GM18505 (cell line): ENCODE results near the gene CDYL.
"Not testable (repeated sequence)": the region's sequence is repeated elsewhere in the genome, so short reads cannot be mapped to it uniquely, and the experiment has no call there.

Experiments used
- ATAC-seq: cut with Tn5 transposase; IDR thresholded peaks from one replicate; pipeline ENCODE4 v1.9.1; 2021; ENCODE audit not compliant: unreplicated experiment
- POLR2A ChIP-seq: IDR thresholded peaks from 4 replicates; pipeline ENCODE4 v1.6.1; 2011; ENCODE audit warnings: borderline replicate concordance; ENCODE audit not compliant: insufficient read depth, insufficient read length; ENCODE audit errors: extremely low read depth

Gene CDYL

GRCh38 chr6:4816904-4817303, 40.7 kb downstream of the CDYL start:
- ATAC-seq, result no peak
- TF ChIP-seq POLR2A, result no peak

- ATAC-seq, result no peak
Observed at GRCh38 chr6:4817551-4817950, 41.3 kb downstream of the CDYL start.

GRCh38 chr6:4818272-4818938, 42.2 kb downstream of the CDYL start:
- TF ChIP-seq POLR2A, result no peak
- no peak for ATAC-seq

More at GRCh38 chr6:4817551-4817950, 41.3 kb downstream of the CDYL start:
- TF ChIP-seq POLR2A, result no peak

GRCh38 chr6:4819706-4820283, 43.6 kb downstream of the CDYL start:
- ATAC-seq, result no peak
- TF ChIP-seq POLR2A, result no peak

- no peak for ATAC-seq
Observed at GRCh38 chr6:4820704-4821276, 44.6 kb downstream of the CDYL start.

GRCh38 chr6:4822476-4822875, 46.3 kb downstream of the CDYL start:
- ATAC-seq, result no peak
- TF ChIP-seq POLR2A, result no peak

More at GRCh38 chr6:4820704-4821276, 44.6 kb downstream of the CDYL start:
- no peak for TF ChIP-seq POLR2A

- ATAC-seq, result no peak
Observed at GRCh38 chr6:4828187-4828698, 52.0 kb downstream of the CDYL start.

GRCh38 chr6:4829089-4829488, 52.9 kb downstream of the CDYL start:
- TF ChIP-seq POLR2A, result no peak
- ATAC-seq, result no peak

More at GRCh38 chr6:4828187-4828698, 52.0 kb downstream of the CDYL start:
- TF ChIP-seq POLR2A, result no peak

GRCh38 chr6:4835540-4835939, 59.3 kb downstream of the CDYL start:
- ATAC-seq, result not testable (repeated sequence)

- TF ChIP-seq POLR2A, result no peak
- no peak for ATAC-seq
Observed at GRCh38 chr6:4840169-4840568, 64.0 kb downstream of the CDYL start.

- ATAC-seq, result no peak
- no peak for TF ChIP-seq POLR2A
Observed at GRCh38 chr6:4844108-4844507, 67.9 kb downstream of the CDYL start.

- ATAC-seq, result no peak
- no peak for TF ChIP-seq POLR2A
Observed at GRCh38 chr6:4846387-4846786, 70.2 kb downstream of the CDYL start.

- ATAC-seq, result no peak
- TF ChIP-seq POLR2A, result no peak
Observed at GRCh38 chr6:4848382-4849068, 72.3 kb downstream of the CDYL start.
